Activated B cell treated with CpG ODN at 0.5 μM for 24 hours (primary cell): ENCODE measurements around the gene MYO1F. TPM values are rescaled to one million over a fixed set of nuclear protein-coding genes. Genes with fewer than 3 reads are reported as not detected.

Experiments used
- ATAC-seq: fragments of 200-7000 bp; cut with Tn5 transposase; one replicate; pipeline ENCODE4 v1.10.0; 2021; ENCODE audit warnings: low read depth, mild to moderate bottlenecking, moderate library complexity
- CTCF ChIA-PET: fragments of 350-600 bp; sonication (Branson Sonifier 250); formaldehyde crosslinking; loops from one replicate; lab custom pipeline; 2021; ENCODE audit warnings: antibody characterized with exemption; lab: Charles Lee
- POLR2A ChIA-PET: fragments of 350-600 bp; sonication (Branson Sonifier 250); formaldehyde crosslinking; loops from one replicate; lab custom pipeline; 2021; ENCODE audit warnings: antibody characterized with exemption; lab: Charles Lee
- DNase-seq: peaks from one replicate; pipeline ENCODE4 v3.0.0; 2022
- H3K27ac Mint-ChIP-seq: one replicate; pipeline ENCODE4 v1.8.0; 2020; ENCODE audit warnings: mixed read lengths
- H3K27me3 Mint-ChIP-seq: one replicate; pipeline ENCODE4 v1.8.0; 2021; ENCODE audit warnings: mixed read lengths
- H3K36me3 Mint-ChIP-seq: one replicate; pipeline ENCODE4 v1.8.0; 2021; ENCODE audit warnings: low read depth, mixed read lengths
- H3K4me1 Mint-ChIP-seq: one replicate; pipeline ENCODE4 v1.8.0; 2021; ENCODE audit warnings: mixed read lengths
- H3K4me3 Mint-ChIP-seq: one replicate; pipeline ENCODE4 v1.8.0; 2020; ENCODE audit warnings: mild to moderate bottlenecking, mixed read lengths
- H3K9me3 Mint-ChIP-seq: one replicate; pipeline ENCODE4 v1.8.0; 2020; ENCODE audit warnings: mixed read lengths
- intact Hi-C: fragments of 100-400 bp; cut with micrococcal nuclease; formaldehyde crosslinking; loops from one replicate; pipeline ENCODE4 v1.15.1; 2024
- total RNA-seq: library from RNA; stranded (reverse); gene quantifications from 2 replicates; pipeline ENCODE4 v1.2.3, GENCODE V29; 2022
- TF ChIP-seq, protein P1 (sequence below): fragments of 200-600 bp; IDR thresholded peaks from one replicate; pipeline ENCODE4 v1.8.0; 2022; ENCODE audit warnings: antibody characterized with exemption, mild to moderate bottlenecking

The MYO1F gene
- total RNA-seq, 1 donor from 2014 or later, result 63.8 TPM

DNA sequence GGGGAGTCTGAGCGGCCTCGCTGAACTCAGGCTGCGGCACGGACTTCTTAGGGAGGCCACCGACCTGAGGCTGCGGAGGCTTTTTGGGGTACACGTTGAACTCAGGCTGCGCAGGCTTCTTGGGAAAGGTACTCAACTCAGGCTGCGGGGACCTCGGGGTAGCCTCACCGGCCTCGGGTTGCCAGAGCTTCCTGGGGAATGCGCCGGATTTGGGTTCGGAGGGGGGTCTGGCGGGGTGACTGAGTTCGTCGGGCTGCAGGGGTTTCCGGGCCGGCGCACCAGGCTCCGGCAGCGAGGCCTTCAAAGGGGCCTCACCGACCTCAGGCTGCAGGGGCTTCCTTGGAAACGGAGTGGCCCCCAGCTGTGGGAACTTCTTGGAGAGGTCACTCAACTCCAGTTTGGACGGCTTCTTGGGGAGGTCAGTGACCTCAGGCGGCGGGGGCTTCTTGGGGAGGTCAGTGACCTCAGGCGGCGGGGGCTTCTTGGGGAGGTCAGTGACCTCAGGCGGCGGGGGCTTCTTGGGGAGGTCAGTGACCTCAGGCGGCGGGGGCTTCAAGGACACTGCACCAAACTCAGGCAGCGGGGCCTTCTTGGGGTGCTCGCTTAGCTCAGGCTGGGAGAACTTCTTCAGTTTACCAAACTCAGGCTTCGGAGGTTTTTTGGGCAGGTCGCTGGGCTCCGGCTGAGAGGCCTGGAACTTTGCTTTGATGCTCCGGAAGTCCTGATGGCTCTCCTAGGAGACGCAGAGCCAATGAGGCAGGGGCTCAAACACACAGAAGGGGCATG, 78.0 kb downstream of the MYO1F start:
- TF ChIP-seq, protein P1, sequence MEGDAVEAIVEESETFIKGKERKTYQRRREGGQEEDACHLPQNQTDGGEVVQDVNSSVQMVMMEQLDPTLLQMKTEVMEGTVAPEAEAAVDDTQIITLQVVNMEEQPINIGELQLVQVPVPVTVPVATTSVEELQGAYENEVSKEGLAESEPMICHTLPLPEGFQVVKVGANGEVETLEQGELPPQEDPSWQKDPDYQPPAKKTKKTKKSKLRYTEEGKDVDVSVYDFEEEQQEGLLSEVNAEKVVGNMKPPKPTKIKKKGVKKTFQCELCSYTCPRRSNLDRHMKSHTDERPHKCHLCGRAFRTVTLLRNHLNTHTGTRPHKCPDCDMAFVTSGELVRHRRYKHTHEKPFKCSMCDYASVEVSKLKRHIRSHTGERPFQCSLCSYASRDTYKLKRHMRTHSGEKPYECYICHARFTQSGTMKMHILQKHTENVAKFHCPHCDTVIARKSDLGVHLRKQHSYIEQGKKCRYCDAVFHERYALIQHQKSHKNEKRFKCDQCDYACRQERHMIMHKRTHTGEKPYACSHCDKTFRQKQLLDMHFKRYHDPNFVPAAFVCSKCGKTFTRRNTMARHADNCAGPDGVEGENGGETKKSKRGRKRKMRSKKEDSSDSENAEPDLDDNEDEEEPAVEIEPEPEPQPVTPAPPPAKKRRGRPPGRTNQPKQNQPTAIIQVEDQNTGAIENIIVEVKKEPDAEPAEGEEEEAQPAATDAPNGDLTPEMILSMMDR, result no peak
- Mint-ChIP-seq H3K27me3 (peaks cover 2% of the 10 kb centered on the region), H3K27ac (no peak overlapping the region), H3K4me1 (peaks cover 3% of the 10 kb centered on the region), H3K4me3 (no peak overlapping the region), H3K9me3 (no peaks in the 10 kb centered on the region), H3K36me3 (no peaks in the 10 kb centered on the region)
- no peak for ATAC-seq
- CTCF ChIA-PET, result no interaction called here
- POLR2A ChIA-PET, result interaction anchor here (1.6 kb wide), 1 partner anchor 14 kb away, joined by 5 read pairs; the partner anchor contains the start of gene ZNF414
- intact Hi-C loops, result no loop called here
- no peak for DNase-seq

DNA sequence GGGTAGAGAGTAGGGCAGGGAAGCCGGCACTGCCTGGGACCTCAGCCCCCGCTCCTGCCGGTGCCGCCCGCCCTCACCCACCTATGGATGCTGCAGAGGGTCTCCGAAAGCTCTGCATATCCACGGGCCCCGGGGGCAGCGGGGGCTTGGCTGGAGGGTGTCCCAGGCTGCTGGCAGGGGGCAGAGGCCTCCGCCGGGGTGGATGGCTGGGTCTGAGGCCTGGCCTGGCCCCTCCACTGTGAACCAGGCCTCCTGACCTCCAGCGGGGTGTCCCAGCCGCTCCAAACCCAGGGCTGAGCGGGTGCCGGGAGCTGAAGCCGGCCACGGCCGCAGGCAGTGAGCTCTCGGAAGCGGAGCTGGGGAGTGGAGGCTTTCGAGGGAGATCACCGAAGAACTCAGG, 78.9 kb downstream of the MYO1F start:
- POLR2A ChIA-PET, result interaction anchor here (0.7 kb wide), 1 partner anchor 90 kb away, joined by 6 read pairs; no protein-coding TSS in a partner anchor
- Mint-ChIP-seq H3K9me3 (no peaks in the 10 kb centered on the region), H3K36me3 (no peaks in the 10 kb centered on the region), H3K4me3 (no peak overlapping the region), H3K27me3 (no peaks in the 10 kb centered on the region), H3K27ac (no peak overlapping the region), H3K4me1 (peaks cover 8% of the 10 kb centered on the region)
- no peak for ATAC-seq
- DNase-seq, result no peak
- CTCF ChIA-PET, result no interaction called here
- intact Hi-C loops, result no loop called here
- TF ChIP-seq, protein P1, result no peak

DNA sequence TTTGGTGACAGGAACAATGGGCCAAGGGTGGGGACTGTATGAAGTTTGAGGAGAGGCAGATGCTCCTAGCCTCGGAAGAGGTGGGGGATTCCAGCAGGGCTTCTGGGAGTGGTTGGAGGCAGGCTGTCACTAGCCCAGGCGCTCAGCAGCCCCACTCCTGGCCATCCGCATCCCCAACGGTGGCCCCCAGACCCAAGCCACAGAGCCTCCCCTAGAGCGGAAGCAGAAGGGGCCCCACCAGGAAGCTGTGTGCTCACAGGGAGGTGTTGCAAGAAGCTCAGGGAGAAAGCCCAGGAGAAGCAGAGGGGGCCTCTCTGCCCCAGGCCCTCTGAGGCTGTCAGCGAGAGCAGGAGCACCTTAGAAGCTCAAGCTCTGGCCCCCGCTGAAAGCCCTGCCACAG, 83.1 kb downstream of the MYO1F start:
- Mint-ChIP-seq H3K27me3 (no peaks in the 10 kb centered on the region), H3K36me3 (peaks cover 14% of the 10 kb centered on the region), H3K4me1 (peaks cover 6% of the 10 kb centered on the region), H3K9me3 (no peaks in the 10 kb centered on the region), H3K27ac (no peak overlapping the region), H3K4me3 (no peak overlapping the region)
- POLR2A ChIA-PET, result no interaction called here
- DNase-seq (no peak), ATAC-seq (no peak)
- TF ChIP-seq, protein P1, result no peak
- intact Hi-C loops, result no loop called here
- CTCF ChIA-PET, result interaction anchor here (1.5 kb wide), 1 partner anchor 85 kb away, joined by 4 read pairs; no protein-coding TSS in a partner anchor

DNA sequence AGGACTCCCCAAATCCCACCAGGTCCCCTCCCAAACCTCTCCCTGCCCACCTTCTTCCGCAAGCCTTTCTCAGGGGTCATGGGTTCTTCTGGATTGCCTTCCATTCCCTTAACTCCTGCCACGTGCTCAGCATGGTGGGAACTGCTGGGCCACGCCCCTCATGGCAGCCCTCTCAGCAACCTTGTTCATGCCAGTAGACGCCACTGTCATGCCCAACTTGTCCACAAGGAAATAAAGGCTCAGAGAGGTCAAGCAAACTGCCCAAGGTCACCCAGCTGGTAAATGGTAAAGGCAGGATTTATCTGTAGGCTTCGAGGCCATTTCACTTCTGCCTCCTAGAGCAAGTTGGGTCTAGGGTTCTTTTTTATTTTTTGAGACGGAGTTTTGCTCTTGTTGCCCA, 85.7 kb downstream of the MYO1F start:
- ChIA-PET CTCF (no interaction called here), POLR2A (no interaction called here)
- DNase-seq, result no peak
- H3K36me3 Mint-ChIP-seq, result peaks cover 40% of the 10 kb centered on the region
- peaks cover 24% of the 10 kb centered on the region for H3K4me1 Mint-ChIP-seq
- no peaks in the 10 kb centered on the region for H3K9me3 Mint-ChIP-seq
- intact Hi-C loops, result no loop called here
- TF ChIP-seq, protein P1, result no peak
- no peak overlapping the region for H3K4me3 Mint-ChIP-seq
- no peak overlapping the region for H3K27ac Mint-ChIP-seq
- ATAC-seq, result no peak
- no peaks in the 10 kb centered on the region for H3K27me3 Mint-ChIP-seq

DNA sequence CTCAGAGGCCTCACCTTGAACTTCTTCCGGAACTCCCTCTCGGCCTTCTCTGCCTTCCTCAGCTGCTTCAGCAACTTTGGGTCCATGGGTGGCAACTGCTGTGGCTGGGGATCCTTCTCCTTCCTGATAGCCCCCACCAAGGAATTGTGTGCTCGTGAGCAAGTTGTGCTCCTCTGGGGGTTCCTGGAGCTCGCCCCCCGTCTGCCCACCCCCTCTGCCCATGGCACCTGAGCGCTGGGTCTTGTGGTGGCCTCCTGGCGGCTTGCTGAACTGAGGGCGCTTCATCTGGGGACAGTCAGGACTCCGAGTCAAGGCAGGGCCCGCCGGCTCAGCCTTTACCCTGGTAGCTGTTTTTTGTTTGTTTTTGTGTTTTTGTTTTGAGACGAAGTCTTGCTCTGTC, 86.4 kb downstream of the MYO1F start:
- intact Hi-C loops, result no loop called here
- H3K27ac Mint-ChIP-seq, result no peak overlapping the region
- peaks cover 30% of the 10 kb centered on the region for H3K4me1 Mint-ChIP-seq
- peaks cover 47% of the 10 kb centered on the region for H3K36me3 Mint-ChIP-seq
- ATAC-seq, result no peak
- DNase-seq, result no peak
- TF ChIP-seq, protein P1, result no peak
- no peak overlapping the region for H3K4me3 Mint-ChIP-seq
- ChIA-PET POLR2A (no interaction called here), CTCF (no interaction called here)
- H3K27me3 Mint-ChIP-seq, result no peaks in the 10 kb centered on the region
- H3K9me3 Mint-ChIP-seq, result no peaks in the 10 kb centered on the region
